Left kidney (tissue), 2 donors: ENCODE measurements around the gene SLC29A2. TPM values are rescaled to one million over a fixed set of nuclear protein-coding genes. Genes with fewer than 3 reads are reported as not detected.
"Not testable (repeated sequence)": the region's sequence is repeated elsewhere in the genome, so short reads cannot be mapped to it uniquely, and the experiment has no call there.

ENCODE experiments used
- DNase-seq: peaks from one replicate; pipeline ENCODE4 v3.0.0-alpha.2; 2013
- polyA plus RNA-seq: library from polyadenylated mRNA; unstranded; fragments of 120-200 nt; gene quantifications from one replicate; pipeline ENCODE4 v1.2.1, GENCODE V29; 2013; ENCODE audit not compliant: insufficient read length

Gene SLC29A2
- polyA plus RNA-seq, 1 donor: 20.7 TPM

DNA sequence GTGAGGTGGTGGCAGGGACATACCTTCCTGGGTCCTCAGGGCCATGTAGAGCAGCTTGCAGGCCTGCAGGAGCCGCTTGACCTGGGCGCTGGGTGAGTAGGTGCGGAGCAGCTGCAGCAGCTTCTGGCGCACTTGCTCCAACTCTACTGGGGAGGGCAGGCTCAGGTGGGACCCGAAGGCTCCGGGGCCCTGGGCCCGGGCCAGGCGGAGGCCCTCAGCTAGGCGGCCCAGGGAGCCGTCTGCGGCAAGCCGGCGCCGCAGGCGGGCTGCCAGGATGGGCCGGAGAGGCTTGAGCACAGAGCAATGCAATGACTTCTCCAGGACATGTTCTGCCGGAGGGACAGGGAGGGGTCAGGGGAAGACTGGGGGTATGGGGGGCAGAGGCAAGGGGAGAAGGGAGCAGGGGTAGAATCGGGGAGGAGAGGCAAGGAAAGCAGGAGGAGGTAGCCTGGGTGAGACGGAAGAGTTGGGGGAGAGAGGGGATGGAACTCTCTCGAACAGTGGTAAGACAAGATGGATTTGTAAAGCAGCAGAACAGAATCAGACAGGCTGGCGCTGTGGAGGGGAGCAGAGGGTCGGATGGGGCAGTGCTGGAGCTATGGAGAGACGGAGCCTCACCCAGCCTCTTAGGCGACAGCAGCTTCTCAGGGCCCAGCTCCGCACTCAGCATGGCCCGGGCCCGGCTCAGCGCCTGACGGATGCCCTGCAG lies 37.5 kb downstream of the SLC29A2 start:
- no peak for DNase-seq

DNA sequence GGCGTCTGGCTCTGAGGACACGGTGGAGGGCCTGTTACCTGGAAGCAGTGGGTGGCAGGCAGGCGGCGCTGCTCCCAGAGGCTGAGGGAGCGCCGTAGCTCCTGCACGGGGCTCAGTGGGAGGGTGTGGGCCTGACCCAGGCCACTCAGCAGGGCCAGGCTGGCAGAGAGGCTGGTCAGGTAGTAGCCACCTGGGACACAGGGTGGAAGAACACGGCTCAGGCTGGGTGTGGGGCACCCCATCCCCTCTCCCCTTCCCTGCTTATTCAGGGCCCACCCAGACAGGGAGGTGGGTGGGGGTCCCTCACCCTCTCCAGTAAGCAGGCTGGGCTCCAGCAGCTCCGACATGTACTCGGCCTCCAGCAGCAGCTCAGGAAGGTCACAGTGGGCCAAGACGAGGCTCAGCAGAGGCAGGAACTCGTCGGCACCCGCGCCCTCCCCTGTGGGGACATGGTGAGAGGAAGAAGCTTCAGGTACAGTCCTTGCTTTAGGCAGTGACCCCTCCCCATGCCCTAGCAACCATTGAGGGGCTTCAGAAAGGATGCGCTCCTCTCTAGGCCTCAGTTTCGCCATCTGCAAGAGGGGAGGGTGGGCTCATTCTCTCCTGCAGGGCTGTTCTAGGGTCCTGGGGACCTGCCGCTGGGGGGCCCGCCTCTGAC lies 38.2 kb downstream of the SLC29A2 start:
- DNase-seq: no peak

DNA sequence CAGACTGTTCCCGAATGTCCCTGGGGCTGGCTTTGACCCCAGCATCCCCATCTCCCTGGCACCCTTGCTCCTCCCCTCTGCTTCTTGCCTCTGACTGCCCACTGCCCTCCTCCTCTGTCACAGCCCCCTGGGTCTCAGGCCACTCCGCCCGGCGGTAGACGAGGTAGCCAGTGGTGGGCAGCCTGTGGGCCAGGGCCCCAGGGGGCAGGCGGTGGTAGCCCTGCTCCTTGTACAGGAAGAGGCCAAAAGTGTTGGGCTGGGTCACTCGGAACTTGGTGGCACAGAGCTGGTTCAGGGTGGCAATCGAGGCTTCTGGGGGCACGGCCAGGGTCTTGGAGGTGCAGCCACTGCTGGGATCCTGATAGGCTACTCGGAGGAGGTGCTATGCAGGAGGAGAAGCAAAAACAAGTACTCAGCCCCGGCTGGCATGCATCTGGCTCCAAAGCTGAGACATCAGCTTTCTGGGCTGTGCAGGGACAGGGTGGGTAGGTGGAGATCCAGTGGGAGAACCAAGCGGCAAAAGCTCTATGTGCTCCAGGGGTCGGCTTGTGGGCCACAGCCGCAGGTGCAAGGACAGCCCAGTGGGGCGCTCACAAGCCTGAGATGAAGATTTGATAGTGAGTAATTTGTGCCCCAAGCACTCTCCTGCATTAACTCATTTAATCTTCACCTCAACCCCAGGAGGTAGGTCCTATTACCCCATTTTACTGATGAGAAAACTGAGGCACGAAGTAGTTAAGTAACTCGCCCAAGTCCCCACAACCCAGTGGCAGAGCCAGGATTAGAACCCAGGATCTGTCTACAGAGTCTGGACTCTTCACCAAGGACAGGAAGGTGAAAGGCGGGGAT lies 39.0 kb downstream of the SLC29A2 start:
- DNase-seq: no peak

DNA sequence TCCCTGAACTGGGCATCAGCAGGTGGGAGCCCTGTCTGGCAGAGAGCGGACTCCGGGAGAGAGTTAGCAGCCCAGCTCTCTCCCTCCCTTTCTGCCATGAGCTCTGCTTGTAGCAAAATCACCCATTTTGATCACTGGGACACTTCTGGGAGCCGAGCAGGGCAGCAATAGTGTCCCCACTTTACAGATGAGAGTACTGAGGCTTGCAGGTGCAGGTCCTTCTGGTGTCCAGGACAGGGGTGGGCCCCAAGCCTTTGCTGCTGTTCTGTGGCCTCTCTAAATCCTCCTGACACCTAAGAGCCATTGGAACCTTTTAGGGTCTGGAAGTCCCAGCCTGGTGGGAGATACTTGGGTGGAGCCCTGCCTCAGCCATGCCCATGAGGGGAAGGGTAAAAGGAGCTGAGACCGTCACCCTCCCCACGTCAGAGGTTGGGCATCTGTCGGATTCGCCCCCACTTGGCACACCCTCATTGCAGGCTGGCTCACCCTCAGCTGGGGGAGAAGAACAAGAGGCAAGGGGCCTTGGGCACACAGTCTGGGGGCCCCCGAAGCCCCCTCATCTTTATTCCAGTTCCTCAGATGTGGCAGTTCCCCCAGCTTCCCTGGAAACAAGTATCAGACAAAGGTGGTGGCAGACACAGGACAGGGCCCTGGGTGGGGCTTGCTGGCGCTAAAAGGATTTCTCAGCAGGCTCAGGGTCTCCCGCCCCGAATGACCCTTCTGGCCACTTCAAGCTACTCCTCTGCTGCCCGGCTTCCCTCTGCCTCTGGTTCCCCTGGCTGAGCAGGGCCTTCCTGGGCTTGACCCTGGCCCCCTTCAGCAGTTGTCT lies 39.8 kb downstream of the SLC29A2 start:
- no peak for DNase-seq

DNA sequence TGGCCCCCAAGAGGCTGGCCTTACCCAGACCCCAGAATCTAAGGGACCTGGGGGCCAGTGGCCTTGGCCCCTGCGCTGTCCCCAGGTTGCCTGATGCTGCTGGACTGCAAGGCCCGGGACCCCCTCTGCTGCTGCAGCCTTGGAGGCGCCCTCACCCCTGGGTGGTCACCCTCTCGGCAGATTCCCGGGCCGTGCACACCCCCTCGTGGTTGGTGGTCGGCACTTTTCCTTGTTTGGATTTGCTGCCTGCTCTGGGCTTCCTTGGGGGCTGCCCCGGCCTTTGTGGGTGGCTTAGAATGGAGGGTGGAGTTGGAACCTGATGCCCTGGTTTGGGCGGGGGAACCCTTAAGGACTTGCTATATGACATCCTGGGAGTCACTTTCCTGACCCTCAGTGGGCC lies 40.6 kb downstream of the SLC29A2 start:
- DNase-seq: no peak

DNA sequence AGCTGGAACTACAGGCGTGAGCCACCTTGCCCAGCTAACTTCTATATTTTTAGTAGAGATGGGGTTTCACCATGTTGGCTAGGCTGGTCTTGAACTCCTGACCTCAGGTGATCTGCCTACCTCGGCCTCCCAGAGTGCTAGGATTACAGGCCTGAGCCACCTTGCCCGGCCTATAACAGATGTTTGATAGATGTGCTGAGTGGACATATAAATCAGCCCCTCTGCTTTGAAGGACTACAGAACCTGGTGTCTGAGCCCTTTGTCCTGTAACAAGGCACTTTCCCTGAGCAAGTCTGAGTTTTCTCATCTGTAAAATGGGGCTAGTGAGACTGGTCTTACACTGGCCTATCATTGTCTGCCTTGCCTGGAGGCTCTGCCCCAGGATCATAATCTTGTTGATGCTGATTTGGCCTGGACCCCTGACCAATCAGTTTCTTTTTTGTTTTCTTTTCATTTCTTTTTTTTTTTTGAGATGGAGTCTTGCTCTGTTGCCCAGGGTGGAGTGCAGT lies 42.3 kb downstream of the SLC29A2 start:
- no peak for DNase-seq

DNA sequence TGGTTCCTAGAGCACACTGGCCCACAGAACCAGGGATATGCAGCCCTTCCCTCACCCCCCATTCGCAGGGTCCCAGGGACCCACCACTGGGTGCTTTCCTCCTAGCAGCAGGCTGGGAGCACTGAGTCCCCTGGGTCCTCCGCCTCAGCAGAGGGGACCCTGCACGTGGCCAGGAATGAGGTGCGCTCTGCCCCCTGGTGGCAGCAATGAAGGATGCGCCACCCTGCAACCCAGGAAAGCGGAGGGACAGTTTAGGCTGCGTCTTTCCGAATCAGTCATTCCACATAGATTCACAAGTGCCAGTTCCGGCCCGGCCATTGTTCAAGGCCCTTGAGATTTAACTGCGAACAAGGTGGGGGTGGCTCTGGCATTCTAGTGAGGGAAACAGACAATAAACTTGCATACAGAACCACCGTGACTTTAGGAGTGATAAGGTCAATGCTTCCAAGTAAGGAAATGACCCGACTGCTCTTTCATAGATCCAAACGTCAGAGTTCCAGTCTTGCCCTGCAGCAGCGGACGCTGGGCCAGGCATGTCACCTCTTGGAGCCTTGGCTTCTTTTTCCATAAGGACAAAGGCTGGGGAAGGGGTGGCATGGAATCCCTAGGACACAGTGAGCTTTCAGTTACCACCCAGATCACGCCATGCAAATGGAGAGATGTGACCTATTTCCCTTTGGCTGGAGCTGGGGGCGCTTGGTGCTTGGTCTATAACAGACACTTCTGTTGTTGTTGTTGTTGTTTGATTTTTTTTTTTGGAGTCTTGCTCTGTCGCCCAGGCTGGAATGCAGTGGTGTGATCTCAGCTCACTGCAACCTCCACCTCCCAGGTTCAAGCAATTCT lies 43.0 kb downstream of the SLC29A2 start:
- DNase-seq: no peak

DNA sequence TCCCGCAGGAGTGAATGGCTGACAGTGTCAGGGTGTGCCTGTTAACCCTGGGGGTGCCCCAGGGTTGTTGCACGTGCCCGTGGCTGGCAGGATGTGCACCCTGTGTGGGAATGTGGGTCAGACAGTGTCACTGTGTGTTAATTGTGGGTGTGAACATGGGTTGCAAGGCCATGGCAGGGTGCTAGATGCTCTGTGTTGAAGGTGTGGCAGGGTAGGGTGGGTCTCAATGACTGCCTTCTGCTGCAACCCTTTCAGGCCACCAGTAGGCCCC lies 43.6 kb downstream of the SLC29A2 start:
- no peak for DNase-seq

DNA sequence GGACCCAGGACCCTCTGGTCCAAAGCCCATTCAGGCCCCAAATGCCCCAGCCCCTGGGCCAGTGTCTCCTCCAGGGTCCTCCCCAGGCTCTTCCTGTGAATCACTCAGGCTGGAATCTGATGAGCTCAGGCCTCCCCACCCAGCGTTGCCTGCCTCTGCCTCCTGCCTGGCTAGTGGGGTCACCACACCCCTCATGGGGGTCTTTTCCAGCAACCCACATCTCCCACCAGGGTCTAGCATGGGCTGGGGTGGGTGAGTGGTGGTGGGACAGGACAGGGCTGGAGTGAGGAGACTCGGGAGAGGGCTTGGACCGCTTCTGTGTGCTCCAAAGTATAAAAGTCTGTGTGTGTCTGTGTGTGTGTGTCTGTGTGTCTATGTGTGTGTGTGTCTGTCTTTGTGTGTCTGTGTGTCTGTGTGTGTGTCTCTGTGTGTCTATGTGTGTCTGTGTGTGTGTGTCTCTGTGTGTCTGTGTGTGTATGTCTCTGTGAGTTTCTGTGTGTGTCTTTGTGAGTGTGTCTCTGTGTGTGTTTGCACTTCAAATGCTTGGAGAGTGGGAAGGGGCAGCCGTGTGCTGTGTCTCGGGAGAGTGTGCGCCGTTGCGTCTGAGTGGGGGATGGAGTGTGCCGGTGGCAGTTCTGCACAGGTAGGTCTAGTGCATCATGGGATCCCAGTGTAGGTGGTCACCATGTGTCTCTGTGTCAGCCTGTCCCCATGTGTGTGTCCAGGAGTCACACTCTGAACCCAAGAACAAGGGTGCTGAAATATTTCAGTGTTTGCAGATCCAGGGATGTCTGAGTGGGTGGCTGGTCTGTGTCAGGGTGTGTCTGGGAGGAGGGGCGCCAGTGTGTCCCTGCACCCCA lies 44.2 kb downstream of the SLC29A2 start:
- DNase-seq: no peak

DNA sequence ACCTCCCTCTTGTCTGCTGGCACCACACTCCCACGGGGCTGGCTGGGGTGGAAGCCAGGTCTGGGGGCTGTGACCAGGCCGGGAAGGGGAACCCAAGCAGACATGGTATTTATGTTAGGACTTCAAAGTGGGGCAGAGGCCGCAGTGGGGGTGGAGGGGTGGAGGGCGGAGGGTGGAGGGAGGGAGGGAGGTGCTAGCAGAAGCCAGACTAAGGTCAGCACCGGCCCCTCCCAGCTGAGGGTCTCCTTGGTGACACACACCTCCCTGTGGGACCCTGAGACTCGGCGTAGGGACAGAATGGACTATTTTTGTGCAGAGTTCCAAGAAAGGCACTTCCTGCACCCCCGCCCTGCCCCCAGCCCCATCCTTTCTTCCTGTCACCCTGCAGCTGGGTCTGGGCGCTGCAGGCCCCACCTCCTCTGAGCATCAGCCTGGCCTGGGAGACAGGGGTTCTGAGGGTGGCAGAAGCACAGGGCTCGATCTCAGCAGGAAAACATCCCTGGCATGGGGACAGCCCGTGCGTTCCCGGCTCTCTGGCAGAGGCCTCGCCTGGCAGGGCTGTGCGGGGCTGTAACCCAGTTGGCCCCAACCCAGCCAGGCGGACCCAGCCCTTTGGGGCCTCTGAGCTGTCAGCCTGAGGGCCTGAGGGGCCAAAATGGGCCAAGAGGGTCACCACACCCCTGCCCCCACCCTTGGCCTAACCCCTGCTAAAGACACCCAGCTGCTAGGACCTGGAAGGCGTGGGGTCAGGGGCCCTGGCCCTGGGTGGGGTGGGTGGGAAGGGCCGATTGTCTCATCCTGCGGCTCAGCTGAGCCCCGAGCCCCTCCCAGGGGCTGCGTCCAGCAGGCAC lies 45.1 kb downstream of the SLC29A2 start:
- DNase-seq: no peak

DNA sequence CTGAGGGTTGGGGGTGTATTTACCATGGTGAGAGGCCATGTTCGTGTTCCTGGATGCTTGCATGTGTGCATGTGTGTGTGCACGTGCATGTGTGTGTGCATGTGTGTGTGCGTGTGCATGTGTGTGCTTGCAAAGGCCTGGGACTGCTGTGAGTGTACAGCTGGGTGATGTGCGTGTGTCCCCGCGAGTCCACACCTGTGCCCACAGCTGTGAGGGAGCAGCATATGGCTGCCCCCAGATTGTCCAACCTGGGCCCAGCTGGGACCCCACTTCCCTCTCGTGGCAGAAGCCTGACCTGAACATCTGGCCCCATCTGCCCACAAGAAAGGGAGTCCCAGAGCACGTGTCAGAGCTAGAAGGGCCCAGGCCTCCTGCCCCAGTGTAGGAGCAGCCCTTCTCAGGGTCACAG lies 46.3 kb downstream of the SLC29A2 start:
- DNase-seq: no peak

DNA sequence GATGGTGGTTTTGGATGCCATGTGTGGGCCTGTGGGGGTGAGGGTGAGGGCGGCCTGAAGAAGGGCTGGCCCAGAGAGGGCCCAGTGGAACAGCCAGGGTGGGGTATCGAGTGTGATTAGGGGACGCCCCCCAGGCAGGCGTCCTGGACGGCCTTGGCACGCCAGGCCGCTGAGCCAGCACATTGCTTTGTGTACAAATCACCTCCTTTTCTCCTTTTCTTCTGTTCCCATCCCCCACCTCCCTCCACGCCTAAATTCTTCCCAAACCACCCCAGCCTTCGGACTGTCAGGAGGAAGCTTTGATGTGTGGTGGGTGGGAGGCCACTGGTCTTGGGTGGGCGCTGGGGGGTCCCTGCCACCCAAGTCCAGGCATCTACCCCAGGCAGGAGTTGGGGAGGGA lies 46.9 kb downstream of the SLC29A2 start:
- no peak for DNase-seq

DNA sequence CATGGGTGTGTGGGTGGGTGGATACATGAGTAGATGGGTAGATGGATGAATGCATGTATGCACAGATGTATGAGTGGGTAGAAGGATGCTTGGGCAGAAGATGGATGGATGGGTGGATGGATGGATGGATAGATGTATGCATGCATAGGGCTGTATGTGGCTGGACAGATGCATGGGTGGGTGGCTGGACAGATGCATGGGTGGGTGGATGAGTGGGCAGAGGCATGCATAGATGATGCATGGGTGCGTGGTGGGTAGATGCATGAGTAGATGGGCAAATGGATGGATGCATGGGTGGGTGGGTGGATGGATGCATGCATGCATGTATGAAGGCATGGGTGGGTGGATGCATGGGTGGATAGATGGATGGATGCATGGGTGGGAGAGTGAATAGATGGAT lies 47.9 kb downstream of the SLC29A2 start:
- DNase-seq: no peak

DNA sequence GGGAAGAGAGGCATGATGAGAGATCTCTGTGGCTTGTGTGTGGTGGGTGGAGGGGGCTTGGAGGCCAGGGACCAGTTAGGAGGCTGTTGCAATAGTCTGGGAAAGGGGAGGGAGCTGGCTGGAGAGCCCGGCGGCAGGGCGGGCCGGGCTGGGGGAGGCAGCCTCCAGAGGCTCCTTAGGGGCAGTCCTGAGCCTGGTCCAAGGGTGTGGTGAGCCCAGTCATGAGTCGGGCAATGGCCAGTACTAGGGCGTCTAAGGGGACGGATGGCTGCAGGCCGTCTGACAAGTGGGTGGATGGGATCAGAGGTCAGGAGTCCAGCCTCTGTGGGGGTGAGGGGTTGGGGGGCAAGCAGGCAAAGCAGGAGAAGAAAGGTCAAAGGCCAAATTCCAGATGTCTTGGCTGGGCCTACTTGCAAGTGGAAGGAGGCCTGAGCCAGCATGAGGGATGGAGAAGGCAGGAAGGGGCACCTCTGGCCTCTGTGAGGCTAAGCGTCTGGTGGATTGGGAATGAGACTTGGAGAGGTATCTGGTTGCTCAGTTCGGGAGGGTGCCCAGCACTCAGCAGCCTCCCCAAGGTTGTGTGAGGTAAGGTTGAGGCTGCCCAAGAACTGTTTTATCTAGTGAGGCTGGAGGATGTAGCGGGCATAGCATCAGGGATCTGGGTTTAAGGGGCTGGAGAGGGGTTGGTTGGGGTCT lies 48.7 kb downstream of the SLC29A2 start:
- DNase-seq: no peak

DNA sequence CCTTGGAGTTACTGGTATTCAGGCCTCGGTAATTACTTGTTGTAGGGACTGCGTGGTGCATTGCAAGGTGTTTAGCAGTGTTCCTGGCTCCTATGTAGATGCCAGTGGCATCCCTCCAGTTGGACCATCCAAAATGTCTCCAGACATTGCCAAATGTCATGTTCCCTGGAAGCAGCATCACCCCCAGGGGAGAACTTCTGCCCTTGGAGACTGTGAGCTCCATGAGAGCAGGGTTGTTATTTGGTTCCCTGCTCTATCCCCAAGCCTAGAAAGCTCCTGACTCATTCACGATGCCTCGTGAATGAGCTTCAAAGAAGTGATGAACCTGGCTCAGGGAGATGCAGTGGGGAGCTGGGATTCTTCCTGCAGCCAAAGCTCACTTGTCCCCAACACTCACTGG lies 50.0 kb downstream of the SLC29A2 start:
- no peak for DNase-seq

DNA sequence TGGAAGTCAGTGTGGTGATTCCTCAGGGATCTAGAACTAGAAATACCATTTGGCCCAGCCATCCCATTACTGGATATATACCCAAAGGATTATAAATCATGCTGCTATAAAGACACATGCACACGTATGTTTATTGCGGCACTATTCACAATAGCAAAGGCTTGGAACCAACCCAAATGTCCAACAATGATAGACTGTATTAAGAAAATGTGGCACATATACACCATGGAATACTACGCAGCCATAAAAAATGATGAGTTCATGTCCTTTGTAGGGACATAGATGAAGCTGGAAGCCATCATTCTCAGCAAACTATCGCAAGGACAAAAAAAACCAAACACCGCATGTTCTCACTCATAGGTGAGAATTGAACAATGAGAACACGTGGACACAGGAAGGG lies 50.8 kb downstream of the SLC29A2 start:
- not testable (repeated sequence) for DNase-seq

DNA sequence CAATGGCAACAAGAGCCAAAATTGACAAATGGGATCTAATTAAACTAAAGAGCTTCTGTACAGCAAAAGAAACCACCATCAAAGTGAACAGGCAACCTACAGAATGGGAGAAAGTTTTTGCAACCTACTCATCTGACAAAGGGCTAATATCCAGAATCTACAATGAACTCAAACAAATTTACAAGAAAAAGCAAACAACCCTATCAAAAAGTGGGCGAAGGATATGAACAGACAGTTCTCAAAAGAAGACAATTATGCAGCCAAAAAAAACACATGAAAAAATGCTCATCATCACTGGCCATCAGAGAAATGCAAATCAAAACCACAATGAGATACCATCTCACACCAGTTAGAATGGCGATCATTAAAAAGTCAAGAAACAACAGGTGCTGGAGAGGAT lies 51.3 kb downstream of the SLC29A2 start:
- DNase-seq: not testable (repeated sequence)

DNA sequence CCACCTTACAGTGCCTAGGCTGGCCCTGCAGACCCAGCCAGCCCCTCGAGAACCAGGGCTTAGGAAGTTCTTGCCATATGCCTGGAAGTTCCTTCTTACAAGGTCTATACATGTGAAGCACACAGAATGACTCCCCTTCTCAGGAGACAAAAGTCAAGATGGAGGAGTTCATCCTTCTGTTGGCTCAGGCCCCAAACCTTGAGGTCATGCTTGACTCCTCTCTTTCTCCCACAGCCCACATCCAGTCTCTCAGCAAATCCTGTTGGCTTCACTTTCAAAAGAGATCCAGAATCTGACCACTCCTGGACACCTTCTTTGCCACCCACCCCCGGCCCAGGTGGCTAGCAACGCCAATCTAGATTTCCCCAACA lies 53.0 kb downstream of the SLC29A2 start:
- no peak for DNase-seq
